ENCODE data around the gene ZNF324.

Gene ZNF324

GRCh38 chr19:58439576-58440554 lies 27.0 kb upstream of the ZNF324 start, which contains the start of gene ZNF132:
TSS of gene ZNF132 (minus strand) at chr19:58440153. CDS start at chr19:58439821, 332 bp downstream.
- TF ChIP-seq TEAD4 (IDR thresholded peaks at IDR 0.05) (no peak), YY1 (IDR thresholded peaks at IDR 0.05; ENCODE audit: low read depth) (peak; percentile 87), TCF12 (IDR thresholded peaks at IDR 0.05; ENCODE audit: low read depth) (no peak), TAF1 (IDR thresholded peaks at IDR 0.05; ENCODE audit: low read depth) (no peak), CREB1 (IDR thresholded peaks at IDR 0.05; ENCODE audit: low read depth) (peak; percentile 87)
- TF ChIP-seq, protein P1, sequence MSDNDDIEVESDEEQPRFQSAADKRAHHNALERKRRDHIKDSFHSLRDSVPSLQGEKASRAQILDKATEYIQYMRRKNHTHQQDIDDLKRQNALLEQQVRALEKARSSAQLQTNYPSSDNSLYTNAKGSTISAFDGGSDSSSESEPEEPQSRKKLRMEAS (IDR thresholded peaks at IDR 0.05), result peak; percentile 56

DNA sequence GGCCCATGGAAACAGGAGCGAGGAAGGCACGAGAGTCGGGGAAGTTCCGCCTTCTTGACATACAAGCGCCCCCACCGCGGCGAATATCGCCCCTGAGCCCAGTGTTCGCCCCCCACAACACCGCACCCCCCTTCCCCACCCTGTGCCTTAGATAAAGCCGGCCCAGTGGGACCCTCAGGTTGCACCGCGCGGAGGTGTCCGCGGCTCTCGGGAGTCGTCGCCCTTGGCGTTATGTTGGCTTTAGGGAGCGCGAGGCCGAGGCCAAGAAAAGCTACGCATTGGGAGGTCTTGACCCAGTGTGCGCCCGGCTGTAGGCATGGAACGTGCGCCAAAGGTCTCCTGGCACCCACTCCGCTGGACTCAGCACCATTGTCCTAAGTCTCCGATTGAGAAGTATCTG lies 26.3 kb upstream of the ZNF324 start:
- TF ChIP-seq NFIC (IDR thresholded peaks at IDR 0.05) (no peak), TCF12 (IDR thresholded peaks at IDR 0.05; ENCODE audit: low read depth) (no peak), FOXM1 (IDR thresholded peaks at IDR 0.05; ENCODE audit: borderline replicate concordance, low read depth) (no peak), USF1 (IDR thresholded peaks at IDR 0.05) (no peak), RAD21 (IDR thresholded peaks at IDR 0.05; ENCODE audit: low read depth) (no peak), CREB1 (IDR thresholded peaks at IDR 0.05; ENCODE audit: low read depth) (no peak), EP300 (IDR thresholded peaks at IDR 0.05; ENCODE audit: borderline replicate concordance) (no peak), CEBPB (IDR thresholded peaks at IDR 0.05) (no peak), EGR1 (IDR thresholded peaks at IDR 0.05) (no peak), ZBTB7A (IDR thresholded peaks at IDR 0.05; ENCODE audit: low read depth) (no peak), TEAD4 (IDR thresholded peaks at IDR 0.05) (no peak), TAF1 (IDR thresholded peaks at IDR 0.05; ENCODE audit: low read depth) (no peak), YY1 (IDR thresholded peaks at IDR 0.05; ENCODE audit: low read depth) (no peak)
- TF ChIP-seq, protein P2, sequence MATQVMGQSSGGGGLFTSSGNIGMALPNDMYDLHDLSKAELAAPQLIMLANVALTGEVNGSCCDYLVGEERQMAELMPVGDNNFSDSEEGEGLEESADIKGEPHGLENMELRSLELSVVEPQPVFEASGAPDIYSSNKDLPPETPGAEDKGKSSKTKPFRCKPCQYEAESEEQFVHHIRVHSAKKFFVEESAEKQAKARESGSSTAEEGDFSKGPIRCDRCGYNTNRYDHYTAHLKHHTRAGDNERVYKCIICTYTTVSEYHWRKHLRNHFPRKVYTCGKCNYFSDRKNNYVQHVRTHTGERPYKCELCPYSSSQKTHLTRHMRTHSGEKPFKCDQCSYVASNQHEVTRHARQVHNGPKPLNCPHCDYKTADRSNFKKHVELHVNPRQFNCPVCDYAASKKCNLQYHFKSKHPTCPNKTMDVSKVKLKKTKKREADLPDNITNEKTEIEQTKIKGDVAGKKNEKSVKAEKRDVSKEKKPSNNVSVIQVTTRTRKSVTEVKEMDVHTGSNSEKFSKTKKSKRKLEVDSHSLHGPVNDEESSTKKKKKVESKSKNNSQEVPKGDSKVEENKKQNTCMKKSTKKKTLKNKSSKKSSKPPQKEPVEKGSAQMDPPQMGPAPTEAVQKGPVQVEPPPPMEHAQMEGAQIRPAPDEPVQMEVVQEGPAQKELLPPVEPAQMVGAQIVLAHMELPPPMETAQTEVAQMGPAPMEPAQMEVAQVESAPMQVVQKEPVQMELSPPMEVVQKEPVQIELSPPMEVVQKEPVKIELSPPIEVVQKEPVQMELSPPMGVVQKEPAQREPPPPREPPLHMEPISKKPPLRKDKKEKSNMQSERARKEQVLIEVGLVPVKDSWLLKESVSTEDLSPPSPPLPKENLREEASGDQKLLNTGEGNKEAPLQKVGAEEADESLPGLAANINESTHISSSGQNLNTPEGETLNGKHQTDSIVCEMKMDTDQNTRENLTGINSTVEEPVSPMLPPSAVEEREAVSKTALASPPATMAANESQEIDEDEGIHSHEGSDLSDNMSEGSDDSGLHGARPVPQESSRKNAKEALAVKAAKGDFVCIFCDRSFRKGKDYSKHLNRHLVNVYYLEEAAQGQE (IDR thresholded peaks at IDR 0.05; ENCODE audit: low read depth), result no peak
- TF ChIP-seq, protein P1 (IDR thresholded peaks at IDR 0.05), result no peak

GRCh38 chr19:58448860-58449259 lies 18.0 kb upstream of the ZNF324 start:
- TF ChIP-seq USF1 (IDR thresholded peaks at IDR 0.05), result 0 out of 2 replicates have a peak, but pooled peaks have one; percentile 11

DNA sequence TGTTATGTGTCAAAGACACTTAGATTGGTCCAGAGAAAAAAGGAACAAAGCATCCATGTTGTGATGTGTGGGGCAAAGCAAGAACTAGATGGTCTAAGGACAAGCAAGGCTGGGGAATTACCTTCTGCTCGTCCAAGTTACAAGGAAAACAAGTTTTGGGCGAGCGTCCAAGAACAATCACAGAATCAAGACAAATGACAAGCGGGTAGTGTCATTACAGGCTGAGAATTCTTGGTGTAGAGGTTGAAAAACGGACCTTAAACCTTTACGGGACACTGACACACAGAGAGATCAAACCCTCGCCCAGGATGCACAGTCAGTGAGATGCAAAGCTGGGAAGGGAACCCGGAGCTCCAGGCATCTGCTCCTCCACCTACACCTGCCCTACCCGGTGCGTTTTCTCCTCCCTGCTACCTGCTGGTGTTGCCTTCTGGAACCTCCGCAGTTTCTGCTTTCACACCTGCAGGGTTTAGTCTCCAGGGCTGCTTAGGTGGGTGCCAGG lies 16.0 kb upstream of the ZNF324 start:
- no peak for TF ChIP-seq USF1 (IDR thresholded peaks at IDR 0.05)
- TF ChIP-seq NFIC (IDR thresholded peaks at IDR 0.05), result peak; percentile 39; the same call in 1 of the 2 replicates

GRCh38 chr19:58451358-58452101 lies 15.3 kb upstream of the ZNF324 start, which contains the start of gene ZNF324B:
TSS of gene ZNF324B (plus strand) at chr19:58451622. CDS start at chr19:58453702, 2,080 bp downstream.
- peak; percentile 67 for TF ChIP-seq TAF1 (IDR thresholded peaks at IDR 0.05; ENCODE audit: low read depth)
- TF ChIP-seq CREB1 (IDR thresholded peaks at IDR 0.05; ENCODE audit: low read depth), result peak; percentile 55; the same call in 1 of the 2 replicates
- TF ChIP-seq ZBTB7A (IDR thresholded peaks at IDR 0.05; ENCODE audit: low read depth), result peak; percentile 83
- TF ChIP-seq, protein P1 (IDR thresholded peaks at IDR 0.05), result peak; percentile 68
- TF ChIP-seq NFIC (IDR thresholded peaks at IDR 0.05), result no peak
- TF ChIP-seq TEAD4 (IDR thresholded peaks at IDR 0.05), result no peak
- TF ChIP-seq RAD21 (IDR thresholded peaks at IDR 0.05; ENCODE audit: low read depth), result no peak
- peak; percentile 66; the same call in 1 of the 2 replicates for TF ChIP-seq YY1 (IDR thresholded peaks at IDR 0.05; ENCODE audit: low read depth)
- TF ChIP-seq EGR1 (IDR thresholded peaks at IDR 0.05), result no peak

- TF ChIP-seq TEAD4 (IDR thresholded peaks at IDR 0.05) (no peak), CREB1 (IDR thresholded peaks at IDR 0.05; ENCODE audit: low read depth) (no peak), FOXM1 (IDR thresholded peaks at IDR 0.05; ENCODE audit: borderline replicate concordance, low read depth) (no peak), TAF1 (IDR thresholded peaks at IDR 0.05; ENCODE audit: low read depth) (no peak), USF1 (IDR thresholded peaks at IDR 0.05) (no peak), TCF12 (IDR thresholded peaks at IDR 0.05; ENCODE audit: low read depth) (no peak), YY1 (IDR thresholded peaks at IDR 0.05; ENCODE audit: low read depth) (no peak), ZBTB7A (IDR thresholded peaks at IDR 0.05; ENCODE audit: low read depth) (no peak), EGR1 (IDR thresholded peaks at IDR 0.05) (no peak), CEBPB (IDR thresholded peaks at IDR 0.05) (no peak), RAD21 (IDR thresholded peaks at IDR 0.05; ENCODE audit: low read depth) (no peak), EP300 (IDR thresholded peaks at IDR 0.05; ENCODE audit: borderline replicate concordance) (no peak), NFIC (IDR thresholded peaks at IDR 0.05) (no peak)
- TF ChIP-seq, protein P1 (IDR thresholded peaks at IDR 0.05), result no peak
- TF ChIP-seq, protein P2 (IDR thresholded peaks at IDR 0.05; ENCODE audit: low read depth), result no peak
Observed at GRCh38 chr19:58453743-58454142, 13.1 kb upstream of the ZNF324 start.

Measured in Ishikawa (cell line).